NCI-H187 treated with DMSO at 0.1 percent for 48 hours (cell line): ENCODE results near the gene ERMARD.

ENCODE experiments used
- DNase-seq: peaks from one replicate; lab custom pipeline; 2025; lab: John Stamatoyannopoulos, UW

The ERMARD gene

GRCh38 chr6:169802790-169803189 lies 51.4 kb downstream of the ERMARD start:
- no peak for DNase-seq

- no peak for DNase-seq
Measured at GRCh38 chr6:169803271-169803811, 51.9 kb downstream of the ERMARD start.

GRCh38 chr6:169803816-169804340 lies 52.5 kb downstream of the ERMARD start:
- DNase-seq: no peak

GRCh38 chr6:169804427-169804826 lies 53.0 kb downstream of the ERMARD start:
- DNase-seq: no peak

GRCh38 chr6:169805242-169805838 lies 53.9 kb downstream of the ERMARD start:
- DNase-seq: no peak

GRCh38 chr6:169806701-169807100 lies 55.3 kb downstream of the ERMARD start:
- no peak for DNase-seq

- DNase-seq: no peak
Measured at GRCh38 chr6:169807229-169807628, 55.8 kb downstream of the ERMARD start.

GRCh38 chr6:169807699-169808607 lies 56.5 kb downstream of the ERMARD start:
- DNase-seq: no peak

GRCh38 chr6:169808608-169808967 lies 57.2 kb downstream of the ERMARD start:
- no peak for DNase-seq

GRCh38 chr6:169809386-169809785 lies 58.0 kb downstream of the ERMARD start:
- no peak for DNase-seq

- no peak for DNase-seq
Measured at GRCh38 chr6:169810066-169810989, 58.9 kb downstream of the ERMARD start.

- no peak for DNase-seq
Measured at GRCh38 chr6:169811072-169811471, 59.6 kb downstream of the ERMARD start.

- DNase-seq: no peak
Measured at GRCh38 chr6:169811521-169812256, 60.3 kb downstream of the ERMARD start.

- DNase-seq: no peak
Measured at GRCh38 chr6:169812257-169812644, 60.8 kb downstream of the ERMARD start.

GRCh38 chr6:169813969-169814368 lies 62.5 kb downstream of the ERMARD start:
- DNase-seq: no peak

- no peak for DNase-seq
Measured at GRCh38 chr6:169816054-169816453, 64.6 kb downstream of the ERMARD start.

GRCh38 chr6:169816975-169817374 lies 65.6 kb downstream of the ERMARD start:
- no peak for DNase-seq

- no peak for DNase-seq
Measured at GRCh38 chr6:169820358-169820757, 68.9 kb downstream of the ERMARD start.

- no peak for DNase-seq
Measured at GRCh38 chr6:169824021-169824420, 72.6 kb downstream of the ERMARD start.

GRCh38 chr6:169824848-169825557 lies 73.6 kb downstream of the ERMARD start:
- no peak for DNase-seq
